HepG2 (cell line): ENCODE measurements around the gene RNU7-1. TPM values are rescaled to one million over a fixed set of nuclear protein-coding genes. Genes with fewer than 3 reads are reported as not detected.

Source experiments
- GATA4 ChIP-seq: sonication (generic); IDR thresholded peaks from 2 replicates; pipeline ENCODE4 v1.6.1; 2016; ENCODE audit warnings: antibody characterized with exemption, low read depth, borderline replicate concordance
- HDAC2 ChIP-seq: sonication (generic); formaldehyde crosslinking; IDR thresholded peaks from 2 replicates; pipeline ENCODE4 v1.4.0; 2020; ENCODE audit warnings: missing genetic modification reagents
- HNF1A ChIP-seq, 2 experiments: sonication (generic) in 1 of 2; formaldehyde crosslinking in 1 of 2; IDR thresholded peaks; 2 replicates each; pipeline versions ENCODE4 v1.4.0 to v1.6.1; 2016 to 2020; ENCODE audit warnings: borderline replicate concordance in 1 of 2, low read depth in 1 of 2, mild to moderate bottlenecking in 1 of 2, missing genetic modification reagents in 1 of 2
- KLF16 ChIP-seq, 2 experiments: sonication (generic) in 1 of 2; formaldehyde crosslinking in 1 of 2; IDR thresholded peaks; 2 replicates each; pipeline versions ENCODE4 v1.6.1 to v1.8.0; 2016 to 2023; ENCODE audit warnings: missing genetic modification reagents in 2 of 2, missing compliant biosample characterization in 1 of 2
- MAF1 ChIP-seq: sonication (generic); formaldehyde crosslinking; IDR thresholded peaks from 2 replicates; pipeline ENCODE4 v1.5.0; 2020; ENCODE audit warnings: missing genetic modification reagents, borderline replicate concordance
- MYPOP ChIP-seq: sonication (generic); formaldehyde crosslinking; IDR thresholded peaks from 2 replicates; pipeline ENCODE4 v1.8.1; 2023; ENCODE audit warnings: mild to moderate bottlenecking, moderate library complexity, missing genetic modification reagents
- PAF1 ChIP-seq: IDR thresholded peaks from 2 replicates; pipeline ENCODE4 v1.6.1; 2016; ENCODE audit warnings: missing genetic modification reagents, missing compliant biosample characterization
- RBM22 ChIP-seq: fragments of 200-400 bp; formaldehyde crosslinking; optimal IDR thresholded peaks from 2 replicates; pipeline ENCODE3; 2017; ENCODE audit warnings: mild to moderate bottlenecking, low read length, moderate library complexity
- SALL1 ChIP-seq: sonication (generic); formaldehyde crosslinking; IDR thresholded peaks from 2 replicates; pipeline ENCODE4 v1.8.0; 2022; ENCODE audit warnings: mild to moderate bottlenecking, missing genetic modification reagents
- SAP130 ChIP-seq: IDR thresholded peaks from 2 replicates; pipeline ENCODE4 v1.6.1; 2016; ENCODE audit warnings: low read depth
- ZKSCAN1 ChIP-seq: fragments of 150-350 bp; IDR thresholded peaks from 2 replicates; pipeline ENCODE4 v1.6.1; 2014; ENCODE audit warnings: low read length
- ZNF263 ChIP-seq: sonication (generic); formaldehyde crosslinking; IDR thresholded peaks from 2 replicates; pipeline ENCODE4 v1.4.0; 2020; ENCODE audit warnings: missing genetic modification reagents
- ZNF530 ChIP-seq: sonication (generic); formaldehyde crosslinking; IDR thresholded peaks from 2 replicates; pipeline ENCODE4 v1.5.0; 2020; ENCODE audit warnings: low read depth, mild to moderate bottlenecking, missing genetic modification reagents
- ZNF614 ChIP-seq: IDR thresholded peaks from 2 replicates; pipeline ENCODE4 v1.6.1; 2018; ENCODE audit warnings: missing biosample characterization, missing genetic modification reagents, inconsistent platforms, borderline replicate concordance
- ZNF775 ChIP-seq: sonication (generic); formaldehyde crosslinking; IDR thresholded peaks from 2 replicates; pipeline ENCODE4 v1.4.0; 2020; ENCODE audit warnings: missing genetic modification reagents, mild to moderate bottlenecking, moderate library complexity, borderline replicate concordance
- ZNF878 ChIP-seq: sonication (generic); formaldehyde crosslinking; IDR thresholded peaks from 2 replicates; pipeline ENCODE4 v1.8.1; 2023; ENCODE audit warnings: mild to moderate bottlenecking, missing genetic modification reagents, moderate library complexity
- polyA plus RNA-seq, 8 experiments: library from polyadenylated mRNA; depleted of rRNA in 3 of 8; stranded (reverse) in 7 of 8; unstranded in 1 of 8; fragments of >200 nt; fragmentation: Illumina TruSeq in 4 of 8; extraction: Trizol in 4 of 8; gene quantifications; 2 replicates each; pipeline versions ENCODE4 v1.2.1 to v1.2.3, GENCODE V29; 2011 to 2016; ENCODE audit warnings: low read depth in 4 of 8, missing spikeins in 1 of 8, mixed read lengths in 1 of 8; ENCODE audit not compliant: insufficient read depth in 1 of 8
- total RNA-seq, 5 experiments: library from RNA; depleted of rRNA; stranded (reverse); fragments of >200 nt; fragmentation: Illumina TruSeq; extraction: Trizol; gene quantifications; 2 replicates each; pipeline ENCODE4 v1.2.3, GENCODE V29; 2016; ENCODE audit warnings: low read depth in 1 of 5
- TF ChIP-seq, protein P1 (sequence below): sonication (generic); formaldehyde crosslinking; IDR thresholded peaks from 2 replicates; pipeline ENCODE4 v1.8.0; 2022; ENCODE audit warnings: missing genetic modification reagents, mild to moderate bottlenecking, inconsistent platforms, borderline replicate concordance
- TF ChIP-seq, protein P2 (sequence below): sonication (generic); formaldehyde crosslinking; IDR thresholded peaks from 2 replicates; pipeline ENCODE4 v1.5.1; 2020; ENCODE audit warnings: mild to moderate bottlenecking, missing genetic modification reagents, borderline replicate concordance
- TF ChIP-seq, protein P3 (sequence below): sonication (generic); formaldehyde crosslinking; IDR thresholded peaks from 2 replicates; pipeline ENCODE4 v1.5.0; 2020; ENCODE audit warnings: missing genetic modification reagents

The RNU7-1 gene
- total and polyA plus RNA-seq, 2 of the 13 experiments (the other 11 are each of a cell fraction or from before 2014, with no cell fraction given), result not detected

GRCh38 chr12:6927379-6928021 lies 16.1 kb upstream of the RNU7-1 start, which contains the start of gene ATN1 (continued):
- TF ChIP-seq KLF16 (CRISPR knock-in tag; IDR thresholded peaks at IDR 0.05) (peak in 1 of 2 experiments; percentile 55; a peak in 1 of 4 replicates), ZKSCAN1 (no peak), ZNF263 (peak; percentile 19; the same call in 1 of the 2 replicates), MAF1 (CRISPR knock-in tag) (no peak), HNF1A (IDR thresholded peaks at IDR 0.05; ENCODE audit: low read depth) (no peak), HNF1A (CRISPR knock-in tag; IDR thresholded peaks at IDR 0.05; ENCODE audit: borderline replicate concordance) (no peak), GATA4 (no peak), RBM22 (peak; percentile 22), SAP130 (CRISPR knock-in tag) (peak; percentile 32; the same call in 1 of the 2 replicates), PAF1 (CRISPR knock-in tag) (no peak), HDAC2 (CRISPR knock-in tag) (0 out of 2 replicates have a peak, but pooled peaks have one; percentile 18), MYPOP (CRISPR knock-in tag) (peak; percentile 38; the same call in 1 of the 2 replicates), ZNF614 (no peak), ZNF530 (no peak), ZNF878 (CRISPR knock-in tag) (no peak), SALL1 (peak; percentile 41; the same call in 1 of the 2 replicates), ZNF775 (no peak)
- TF ChIP-seq, protein P1, sequence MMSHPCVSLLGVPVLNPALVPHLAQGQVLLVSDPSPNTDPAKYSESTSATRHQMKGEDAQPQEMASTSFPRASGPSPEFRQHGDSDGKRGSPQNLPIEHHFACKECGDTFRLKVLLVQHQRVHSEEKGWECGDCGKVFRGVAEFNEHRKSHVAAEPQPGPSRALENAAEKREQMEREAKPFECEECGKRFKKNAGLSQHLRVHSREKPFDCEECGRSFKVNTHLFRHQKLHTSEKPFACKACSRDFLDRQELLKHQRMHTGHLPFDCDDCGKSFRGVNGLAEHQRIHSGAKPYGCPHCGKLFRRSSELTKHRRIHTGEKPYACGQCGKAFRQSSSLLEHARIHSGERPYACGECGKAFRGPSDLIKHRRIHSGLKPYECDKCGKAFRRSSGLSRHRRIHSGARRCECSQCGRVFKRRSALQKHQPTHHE (CRISPR knock-in tag), result no peak
- TF ChIP-seq, protein P2, sequence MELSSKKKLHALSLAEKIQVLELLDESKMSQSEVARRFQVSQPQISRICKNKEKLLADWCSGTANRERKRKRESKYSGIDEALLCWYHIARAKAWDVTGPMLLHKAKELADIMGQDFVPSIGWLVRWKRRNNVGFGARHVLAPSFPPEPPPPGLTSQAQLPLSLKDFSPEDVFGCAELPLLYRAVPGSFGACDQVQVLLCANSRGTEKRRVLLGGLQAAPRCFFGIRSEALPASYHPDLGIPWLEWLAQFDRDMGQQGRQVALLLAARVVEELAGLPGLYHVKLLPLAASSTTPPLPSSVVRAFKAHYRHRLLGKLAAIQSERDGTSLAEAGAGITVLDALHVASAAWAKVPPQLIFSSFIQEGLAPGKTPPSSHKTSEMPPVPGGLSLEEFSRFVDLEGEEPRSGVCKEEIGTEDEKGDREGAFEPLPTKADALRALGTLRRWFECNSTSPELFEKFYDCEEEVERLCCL, result no peak
- TF ChIP-seq, protein P3, sequence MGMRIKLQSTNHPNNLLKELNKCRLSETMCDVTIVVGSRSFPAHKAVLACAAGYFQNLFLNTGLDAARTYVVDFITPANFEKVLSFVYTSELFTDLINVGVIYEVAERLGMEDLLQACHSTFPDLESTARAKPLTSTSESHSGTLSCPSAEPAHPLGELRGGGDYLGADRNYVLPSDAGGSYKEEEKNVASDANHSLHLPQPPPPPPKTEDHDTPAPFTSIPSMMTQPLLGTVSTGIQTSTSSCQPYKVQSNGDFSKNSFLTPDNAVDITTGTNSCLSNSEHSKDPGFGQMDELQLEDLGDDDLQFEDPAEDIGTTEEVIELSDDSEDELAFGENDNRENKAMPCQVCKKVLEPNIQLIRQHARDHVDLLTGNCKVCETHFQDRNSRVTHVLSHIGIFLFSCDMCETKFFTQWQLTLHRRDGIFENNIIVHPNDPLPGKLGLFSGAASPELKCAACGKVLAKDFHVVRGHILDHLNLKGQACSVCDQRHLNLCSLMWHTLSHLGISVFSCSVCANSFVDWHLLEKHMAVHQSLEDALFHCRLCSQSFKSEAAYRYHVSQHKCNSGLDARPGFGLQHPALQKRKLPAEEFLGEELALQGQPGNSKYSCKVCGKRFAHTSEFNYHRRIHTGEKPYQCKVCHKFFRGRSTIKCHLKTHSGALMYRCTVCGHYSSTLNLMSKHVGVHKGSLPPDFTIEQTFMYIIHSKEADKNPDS (CRISPR knock-in tag), result no peak
